Neural progenitor cell (in vitro differentiated cells): ENCODE measurements around the gene FTH1.
"Not testable (repeated sequence)": the region's sequence is repeated elsewhere in the genome, so short reads cannot be mapped to it uniquely, and the experiment has no call there.

Experiments used
- CTCF ChIP-seq: fragments of 200-600 bp; sonication (generic); IDR thresholded peaks from 2 replicates; pipeline ENCODE4 v1.5.1; 2017; ENCODE audit warnings: antibody characterized with exemption, mild to moderate bottlenecking
- EZH2 ChIP-seq: fragments of 200-600 bp; sonication (generic); IDR thresholded peaks from 2 replicates; pipeline ENCODE4 v1.6.1; 2017; ENCODE audit warnings: antibody characterized with exemption, mild to moderate bottlenecking, moderate library complexity

- not testable (repeated sequence) for TF ChIP-seq CTCF, EZH2
These were observed 13.8 kb downstream of the FTH1 start for GRCh38 chr11:61953632-61954031.
